ENCODE measurements around the gene MTF2. TPM values are rescaled to one million over a fixed set of nuclear protein-coding genes. Genes with fewer than 3 reads are reported as not detected.

The MTF2 gene
- total and polyA plus RNA-seq, 8 donors = 6.5 to 16.2 (median 8.7) TPM

GRCh38 chr1:93095804-93096585, 16.9 kb downstream of the MTF2 start:
- Histone ChIP-seq H3K27me3 (no peaks in the 10 kb centered on the region), H3K9me3 (no peaks in the 10 kb centered on the region), H3K27ac (no peak overlapping the region), H3K36me3 (no peaks in the 10 kb centered on the region), H3K4me1 (peaks cover 0 to 11% (median 0%) of the 10 kb centered on the region in 3 donors), H3K4me3 (no peak overlapping the region)
- ATAC-seq (no peak), DNase-seq (no peak), FAIRE-seq (no peak)
- TF ChIP-seq CTCF (IDR thresholded peaks at IDR 0.05) = no peak
- 89 to 91% methylated on average over 6 of the region's 6 CpGs for WGBS, 2 donors
- intact Hi-C loops (cut with DNase I) = no loop called here

- no peaks in the 10 kb centered on the region for H3K36me3 ChIP-seq
- H3K9me3 ChIP-seq = no peaks in the 10 kb centered on the region
- no peak overlapping the region for H3K27ac ChIP-seq
- DNase-seq (no peak), FAIRE-seq (no peak), ATAC-seq (no peak)
- intact Hi-C loops (cut with DNase I) = no loop called here
- no peaks in the 10 kb centered on the region for H3K27me3 ChIP-seq
- H3K4me3 ChIP-seq = no peak overlapping the region
- no peak for TF ChIP-seq CTCF (IDR thresholded peaks at IDR 0.05)
- no peaks in the 10 kb centered on the region for H3K4me1 ChIP-seq
- WGBS, 2 donors = 96 to 97% methylated on average over 4 of the region's 4 CpGs
Observed at GRCh38 chr1:93102142-93102541, 23.1 kb downstream of the MTF2 start.

GRCh38 chr1:93106226-93106625, 27.1 kb downstream of the MTF2 start:
- 79 to 84% methylated on average over 2 of the region's 2 CpGs for WGBS, 2 donors
- no peaks in the 10 kb centered on the region for H3K36me3 ChIP-seq
- no peaks in the 10 kb centered on the region for H3K9me3 ChIP-seq
- no peak overlapping the region for H3K4me3 ChIP-seq
- FAIRE-seq = no peak
- intact Hi-C loops (cut with DNase I) = no loop called here
- H3K27ac ChIP-seq = no peak overlapping the region
- DNase-seq = no peak
- no peaks in the 10 kb centered on the region for H3K27me3 ChIP-seq
- ATAC-seq = no peak
- TF ChIP-seq CTCF (IDR thresholded peaks at IDR 0.05) = no peak
- peaks cover 0 to 9% (median 5%) of the 10 kb centered on the region in 3 donors for H3K4me1 ChIP-seq

- H3K36me3 ChIP-seq = no peaks in the 10 kb centered on the region
- FAIRE-seq = no peak
- H3K9me3 ChIP-seq = no peaks in the 10 kb centered on the region
- WGBS, 2 donors = 96 to 97% methylated on average over 4 of the region's 4 CpGs
- no peak for DNase-seq
- no peaks in the 10 kb centered on the region for H3K27me3 ChIP-seq
- H3K4me3 ChIP-seq = no peak overlapping the region
- no peak for TF ChIP-seq CTCF (IDR thresholded peaks at IDR 0.05)
- peaks cover 0 to 9% (median 8%) of the 10 kb centered on the region in 3 donors for H3K4me1 ChIP-seq
- no peak for ATAC-seq
- H3K27ac ChIP-seq = no peak overlapping the region
- intact Hi-C loops (cut with DNase I) = no loop called here
Observed at GRCh38 chr1:93107395-93107794, 28.3 kb downstream of the MTF2 start.

- DNase-seq = no peak
- Histone ChIP-seq H3K27ac (no peak overlapping the region), H3K4me1 (peaks cover 0 to 9% (median 8%) of the 10 kb centered on the region in 3 donors), H3K9me3 (no peaks in the 10 kb centered on the region), H3K36me3 (no peaks in the 10 kb centered on the region), H3K27me3 (no peaks in the 10 kb centered on the region), H3K4me3 (no peak overlapping the region)
- WGBS, 2 donors = 95 to 96% methylated on average over 2 of the region's 2 CpGs
- no peak for ATAC-seq
- no peak for TF ChIP-seq CTCF (IDR thresholded peaks at IDR 0.05)
- intact Hi-C loops (cut with DNase I) = no loop called here
- no peak for FAIRE-seq
Observed at GRCh38 chr1:93108335-93108734, 29.3 kb downstream of the MTF2 start.
